Subcutaneous abdominal adipose tissue (tissue), 5 donors: Measurements from ENCODE around the gene MRPS7.
"Not testable (repeated sequence)": the region's sequence is repeated elsewhere in the genome, so short reads cannot be mapped to it uniquely, and the experiment has no call there.

Experiments
- H3K27ac ChIP-seq: one replicate; pipeline ENCODE4 v1.7.0; 2013; ENCODE audit warnings: low read depth, mild to moderate bottlenecking, inconsistent platforms, low read length, moderate library complexity
- H3K27me3 ChIP-seq, 5 donors: one replicate each; pipeline ENCODE4 v1.7.0; 2013; ENCODE audit warnings: low read length in 5 of 5, inconsistent platforms in 1 of 5; ENCODE audit not compliant: control insufficient read depth in 5 of 5, insufficient read depth in 4 of 5
- H3K36me3 ChIP-seq, 5 donors: one replicate each; pipeline ENCODE4 v1.7.0; 2013; ENCODE audit warnings: low read length in 5 of 5; ENCODE audit not compliant: control insufficient read depth in 5 of 5, insufficient read depth in 5 of 5
- H3K4me1 ChIP-seq, 5 donors: one replicate each; pipeline ENCODE4 v1.7.0; 2013; ENCODE audit warnings: low read length in 5 of 5, mild to moderate bottlenecking in 3 of 5, moderate library complexity in 1 of 5; ENCODE audit not compliant: control insufficient read depth in 5 of 5, insufficient read depth in 5 of 5
- H3K4me3 ChIP-seq, 5 donors: one replicate each; pipeline ENCODE4 v1.7.0; 2013; ENCODE audit warnings: low read length in 5 of 5, low read depth in 1 of 5
- H3K9ac ChIP-seq, 5 donors: one replicate each; pipeline ENCODE4 v1.7.0; 2013; ENCODE audit warnings: low read length in 5 of 5, mild to moderate bottlenecking in 4 of 5, moderate library complexity in 3 of 5
- H3K9me3 ChIP-seq, 5 donors: one replicate each; pipeline ENCODE4 v1.7.0; 2013; ENCODE audit warnings: low read length in 5 of 5; ENCODE audit not compliant: control insufficient read depth in 5 of 5
- donor health status: healthy.
- donor health status: healthy.
- donor health status: healthy.
- donor health status: healthy.
- donor health status: healthy.

The MRPS7 gene

DNA sequence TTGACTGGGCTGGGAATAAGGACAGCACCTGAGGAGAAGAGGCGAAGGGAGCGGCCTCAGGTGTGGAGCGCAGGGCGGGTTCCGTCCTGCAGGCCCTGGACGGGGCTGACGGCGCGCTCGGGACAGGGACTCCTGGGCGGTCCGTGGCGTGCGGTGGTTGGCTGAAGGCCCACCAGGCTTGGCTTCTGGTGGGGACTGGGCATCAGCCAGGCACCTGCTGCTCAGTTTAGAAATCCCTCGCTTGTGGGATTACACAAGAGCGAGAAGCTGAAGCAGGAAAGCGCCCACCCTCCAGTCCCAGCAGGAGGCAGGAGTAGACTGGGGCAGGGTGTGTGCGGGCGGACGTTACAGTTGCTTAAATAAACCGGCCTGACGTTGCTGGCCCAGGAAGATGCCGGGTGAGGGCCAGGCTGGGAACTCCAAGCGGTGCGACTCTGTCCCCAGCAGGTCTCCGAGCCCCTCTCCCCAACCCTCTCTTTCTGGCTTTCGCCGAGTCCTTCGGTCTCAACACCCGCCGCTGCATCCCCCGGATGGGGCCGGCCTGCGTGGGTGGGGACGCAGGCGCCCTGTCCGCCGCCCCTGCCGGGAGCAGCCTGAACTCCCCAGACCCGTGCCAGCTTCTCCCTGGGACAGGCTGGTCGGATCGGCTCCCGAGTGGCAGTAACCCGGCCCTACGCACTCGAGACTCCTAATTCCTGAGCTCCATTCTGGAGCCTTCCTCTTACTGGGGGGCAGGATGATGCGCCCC is 8.7 kb downstream of the MRPS7 start:
- H3K9ac ChIP-seq, result peak overlapping the region; percentile 68 to 95 (median 88)
- peaks cover 2 to 59% (median 42%) of the 10 kb centered on the region in 5 donors for H3K4me1 ChIP-seq
- H3K27ac ChIP-seq, result peak overlapping the region; percentile 74
- no peaks in the 10 kb centered on the region for H3K27me3 ChIP-seq
- peak overlapping the region; percentile 69 to 91 (median 80) for H3K4me3 ChIP-seq
- H3K36me3 ChIP-seq, result peaks cover 0 to 35% (median 21%) of the 10 kb centered on the region in 5 donors
- no peaks in the 10 kb centered on the region for H3K9me3 ChIP-seq

DNA sequence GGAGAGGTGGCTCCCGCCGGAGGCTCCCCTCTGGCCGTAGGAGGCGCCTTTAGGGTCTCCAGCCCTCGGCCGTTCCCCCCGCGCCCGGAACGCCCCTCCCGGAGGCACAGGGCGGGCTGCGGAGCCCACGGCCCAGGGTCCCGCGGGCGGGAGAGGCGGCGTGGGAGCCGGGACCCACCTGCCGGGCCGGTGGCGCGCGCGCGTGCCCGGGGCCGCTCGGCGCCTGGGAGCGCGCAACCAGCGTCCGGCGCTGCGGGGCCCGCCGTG is 9.2 kb downstream of the MRPS7 start, which contains the start of gene MIF4GD:
Gene MIF4GD, minus strand, starts transcription at position 266 of the 267 bp plus-strand sequence. CDS start 1,036 bp downstream, outside the sequence.
- peak within 1 kb of the TSS; percentile 69 to 91 (median 80) for H3K4me3 ChIP-seq
- H3K9ac ChIP-seq, result peak within 1 kb of the TSS; percentile 68 to 95 (median 88)
- peaks cover 0 to 30% (median 16%) of the 10 kb centered on the region in 5 donors for H3K36me3 ChIP-seq
- peak within 1 kb of the TSS; percentile 74 for H3K27ac ChIP-seq
- H3K9me3 ChIP-seq, result no peaks in the 10 kb centered on the region
- peaks cover 2 to 57% (median 42%) of the 10 kb centered on the region in 5 donors for H3K4me1 ChIP-seq
- H3K27me3 ChIP-seq, result no peaks in the 10 kb centered on the region

DNA sequence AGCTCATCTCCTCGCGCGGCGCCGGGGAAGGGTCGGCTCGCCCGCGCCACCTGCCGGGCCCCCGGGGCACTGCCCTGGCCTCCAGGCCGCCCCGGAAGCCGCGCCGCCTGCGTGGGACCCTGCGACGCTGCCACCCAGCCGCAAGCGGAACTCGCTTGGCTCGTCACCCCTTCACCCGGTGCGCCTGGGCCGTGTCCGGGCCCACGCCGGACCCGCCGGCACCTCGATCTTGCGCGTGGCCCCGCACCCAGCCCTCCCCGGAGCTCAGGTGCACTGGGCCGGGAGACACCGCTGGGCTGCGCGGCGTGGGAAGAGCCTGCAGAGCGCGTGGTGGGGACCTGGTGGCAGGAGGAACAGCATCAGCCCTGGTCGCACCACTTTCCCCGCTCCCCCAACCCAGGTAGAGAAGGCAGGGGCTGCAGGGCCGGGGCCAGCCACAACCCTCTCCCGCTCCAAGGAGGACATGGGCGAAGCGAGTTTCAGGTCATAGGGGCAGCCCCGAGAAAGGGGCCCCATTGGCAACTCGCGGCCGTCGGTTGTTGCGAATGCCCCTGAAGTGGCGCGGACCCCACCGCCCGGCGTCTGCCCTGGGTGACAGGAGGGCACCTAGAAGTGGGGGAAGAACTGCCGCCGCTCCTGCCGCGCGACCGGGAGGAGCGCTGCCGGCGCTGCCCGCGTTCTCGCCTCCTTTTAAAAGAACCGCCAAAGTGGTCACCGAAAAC is 9.7 kb downstream of the MRPS7 start:
- peak overlapping the region; percentile 65 for H3K27ac ChIP-seq
- H3K9me3 ChIP-seq, result no peaks in the 10 kb centered on the region
- peak overlapping the region in 4 of 5 donors; percentile 62 to 88 (median 79) for H3K9ac ChIP-seq
- peaks cover 2 to 57% (median 42%) of the 10 kb centered on the region in 5 donors for H3K4me1 ChIP-seq
- peaks cover 0 to 25% (median 11%) of the 10 kb centered on the region in 5 donors for H3K36me3 ChIP-seq
- peak overlapping the region in 4 of 5 donors; percentile 74 to 91 (median 80) for H3K4me3 ChIP-seq
- no peaks in the 10 kb centered on the region for H3K27me3 ChIP-seq

DNA sequence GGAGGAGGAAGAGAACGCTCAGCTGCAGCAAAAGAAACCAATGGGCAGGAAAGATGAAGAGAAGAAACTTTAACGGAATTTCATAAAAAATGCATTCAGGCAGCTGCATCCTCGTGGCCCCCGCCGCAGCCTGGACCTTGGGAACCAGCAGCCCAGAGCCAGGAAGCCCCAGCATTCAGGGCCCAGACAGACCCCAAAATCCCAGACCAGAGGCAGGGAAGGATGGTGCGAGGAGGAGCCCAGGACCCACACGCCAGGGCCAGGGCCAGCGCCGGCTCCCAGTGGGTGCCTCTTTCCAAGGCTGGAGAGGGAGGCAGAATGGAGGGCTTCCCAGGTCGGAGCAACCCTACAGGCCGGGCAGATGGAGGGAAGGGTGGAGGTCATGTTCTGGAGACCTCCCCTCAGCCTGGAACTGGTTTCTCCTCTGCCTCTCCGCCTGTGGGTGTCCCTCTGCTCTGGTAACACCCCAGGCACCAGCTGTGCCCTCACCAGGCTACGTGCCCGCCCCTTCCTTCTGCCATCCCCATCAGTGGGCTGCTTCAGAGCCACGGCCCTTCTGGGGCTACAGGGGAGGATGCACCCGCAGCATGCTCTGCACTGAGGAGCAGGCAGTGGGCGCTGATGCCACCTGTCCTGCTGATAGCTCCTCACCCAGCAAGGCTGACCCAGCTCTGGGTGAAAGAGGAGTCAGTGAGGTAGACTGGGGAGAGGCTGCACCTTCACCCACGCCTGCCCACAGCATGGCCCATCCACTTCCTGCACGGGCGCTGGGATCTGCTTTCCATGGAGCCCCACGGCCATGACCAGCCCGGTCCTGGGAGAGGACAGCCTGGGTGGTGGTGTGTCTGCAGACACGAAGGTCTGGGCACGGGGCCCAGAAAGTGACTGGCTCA is 10.5 kb downstream of the MRPS7 start:
- Histone ChIP-seq H3K9me3 (no peaks in the 10 kb centered on the region), H3K9ac (peak overlapping the region in 3 of 5 donors; percentile 78 to 88 (median 80)), H3K27me3 (no peaks in the 10 kb centered on the region), H3K4me3 (peak overlapping the region in 4 of 5 donors; percentile 68 to 91 (median 76)), H3K4me1 (peaks cover 2 to 49% (median 39%) of the 10 kb centered on the region in 5 donors), H3K36me3 (peaks cover 0 to 22% (median 4%) of the 10 kb centered on the region in 5 donors), H3K27ac (peak overlapping the region; percentile 65)

DNA sequence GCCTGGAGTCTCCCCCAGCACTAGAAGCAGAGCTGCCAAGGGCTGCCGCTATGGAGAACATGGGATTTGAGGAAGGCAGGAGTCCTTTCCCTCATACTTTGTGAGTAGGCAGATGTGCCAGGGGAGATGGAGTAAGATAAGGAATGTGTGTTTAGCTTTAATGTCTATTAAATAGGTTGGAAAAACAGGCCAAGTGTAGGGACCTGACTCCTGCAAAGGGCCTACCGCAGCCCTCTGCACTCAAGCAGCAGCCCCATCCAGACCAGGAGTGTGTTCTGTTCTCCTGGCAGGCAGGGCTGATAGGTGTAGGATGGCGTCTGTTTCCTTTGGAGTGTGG is 11.1 kb downstream of the MRPS7 start:
- Histone ChIP-seq H3K36me3 (peaks cover 0 to 21% (median 6%) of the 10 kb centered on the region in 5 donors), H3K9ac (peak overlapping the region in 1 of 5 donors; percentile 6), H3K9me3 (no peaks in the 10 kb centered on the region), H3K27me3 (no peaks in the 10 kb centered on the region), H3K27ac (no peak overlapping the region), H3K4me3 (no peak overlapping the region), H3K4me1 (peaks cover 2 to 43% (median 33%) of the 10 kb centered on the region in 5 donors)

DNA sequence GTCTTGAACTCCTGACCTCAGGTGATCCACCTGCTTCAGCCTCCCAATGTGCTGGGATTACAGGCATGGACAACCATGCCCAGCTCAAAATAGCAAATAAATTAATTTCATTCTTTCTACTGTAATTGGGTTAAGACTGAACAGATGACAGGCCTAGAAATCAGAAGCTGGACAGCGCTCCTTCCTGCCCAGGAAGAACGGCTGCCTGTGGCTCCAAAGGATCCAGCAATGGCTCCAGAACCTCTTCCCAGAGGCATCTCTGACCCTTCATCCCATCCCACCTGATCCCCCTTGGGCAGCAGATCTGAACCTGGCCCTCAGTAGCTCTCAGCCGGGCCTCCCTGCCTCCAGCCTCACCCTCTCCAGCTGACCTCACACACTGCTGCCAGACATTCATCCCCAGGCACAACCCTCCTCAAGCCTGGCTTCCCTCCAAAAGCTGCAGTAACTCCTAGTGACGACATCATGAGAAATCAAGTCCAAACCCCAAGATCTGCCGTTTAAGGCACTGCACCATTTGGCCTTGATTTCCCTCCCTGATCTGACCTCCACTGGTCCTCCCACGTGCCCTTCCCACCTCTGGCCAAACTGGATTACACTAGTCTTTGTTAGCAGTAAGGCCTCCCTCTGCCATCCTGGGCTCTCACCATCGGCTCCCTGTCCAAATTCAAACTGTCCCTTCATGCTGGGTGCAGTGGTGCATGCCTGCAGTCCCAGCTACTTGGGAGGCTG is 12.5 kb downstream of the MRPS7 start:
- Histone ChIP-seq H3K9ac (no peak overlapping the region), H3K4me1 (peaks cover 2 to 41% (median 30%) of the 10 kb centered on the region in 5 donors), H3K36me3 (peaks cover 0 to 28% (median 6%) of the 10 kb centered on the region in 5 donors), H3K27me3 (no peaks in the 10 kb centered on the region), H3K4me3 (no peak overlapping the region), H3K27ac (no peak overlapping the region), H3K9me3 (no peaks in the 10 kb centered on the region)

DNA sequence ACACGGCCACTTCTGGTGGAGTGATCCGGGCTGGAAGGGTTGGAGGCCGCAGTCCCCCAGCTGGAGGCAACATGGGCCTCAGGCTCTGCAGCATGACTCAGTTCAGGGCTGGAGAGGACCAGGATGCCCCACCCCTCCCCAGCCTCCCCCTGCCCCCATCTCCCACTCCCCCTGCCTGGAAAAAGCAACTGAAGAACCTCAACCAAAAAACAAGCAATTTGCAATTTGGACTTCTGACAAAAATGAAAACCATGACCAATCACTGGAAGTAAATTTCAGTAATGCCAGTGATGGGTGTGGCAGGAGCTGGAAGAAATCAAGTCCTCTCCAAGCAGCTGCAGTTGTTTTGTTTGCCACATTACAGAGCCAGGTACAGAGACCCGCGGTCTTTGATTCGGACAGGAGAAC is 16.0 kb downstream of the MRPS7 start:
- Histone ChIP-seq H3K36me3 (peaks cover 0 to 39% (median 12%) of the 10 kb centered on the region in 5 donors), H3K27ac (no peak overlapping the region), H3K9ac (no peak overlapping the region), H3K27me3 (no peaks in the 10 kb centered on the region), H3K4me3 (no peak overlapping the region), H3K9me3 (no peaks in the 10 kb centered on the region), H3K4me1 (peaks cover 0 to 15% (median 5%) of the 10 kb centered on the region in 5 donors)

DNA sequence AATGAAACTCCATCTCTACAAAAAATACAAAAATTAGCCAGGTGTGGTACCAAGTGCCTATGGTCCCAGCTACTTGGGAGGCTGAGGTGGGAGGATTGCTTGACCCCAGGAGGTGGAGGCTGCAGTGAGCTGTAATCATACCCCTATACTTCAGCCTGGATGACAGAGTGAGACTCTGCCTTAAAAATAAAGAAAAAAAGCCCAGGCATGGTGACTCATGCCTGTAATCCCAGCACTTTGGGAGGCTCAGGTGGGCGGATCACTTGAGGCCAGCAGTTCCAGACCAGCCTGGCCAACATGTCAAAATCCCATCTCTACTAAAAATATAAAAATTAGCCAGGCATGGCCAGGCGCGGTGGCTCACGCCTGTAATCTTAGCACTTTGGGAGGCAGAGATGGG is 18.5 kb downstream of the MRPS7 start:
- not testable (repeated sequence) for H3K4me1 ChIP-seq, H3K27ac ChIP-seq, H3K9ac ChIP-seq, H3K9me3 ChIP-seq, H3K27me3 ChIP-seq, H3K4me3 ChIP-seq
- H3K36me3 ChIP-seq, result peaks cover 0 to 39% (median 13%) of the 10 kb centered on the region in 5 donors

DNA sequence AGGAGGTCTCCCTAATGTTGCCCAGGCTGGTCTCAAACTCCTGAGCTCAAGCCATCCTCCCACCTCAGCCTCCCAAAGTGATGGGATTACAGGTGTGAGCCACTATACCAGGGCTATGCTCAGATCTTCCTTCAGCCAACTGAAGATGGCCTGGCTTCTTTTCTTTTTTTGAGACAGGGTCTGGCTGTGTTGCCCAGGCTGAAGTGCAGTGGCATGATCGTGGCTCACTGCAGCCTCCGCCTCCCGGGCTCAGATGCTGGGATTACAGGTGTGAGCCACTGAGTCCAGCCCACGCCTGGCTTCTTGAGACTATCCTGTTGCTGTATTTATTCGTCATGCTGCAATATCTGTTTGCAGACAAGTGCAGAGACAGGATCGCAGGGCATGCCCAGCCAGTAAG is 23.4 kb downstream of the MRPS7 start:
- Histone ChIP-seq H3K36me3 (peaks cover 0 to 35% (median 18%) of the 10 kb centered on the region in 5 donors), H3K4me1 (peaks cover 0 to 12% (median 11%) of the 10 kb centered on the region in 5 donors), H3K4me3 (no peak overlapping the region), H3K27ac (no peak overlapping the region), H3K27me3 (no peaks in the 10 kb centered on the region), H3K9ac (no peak overlapping the region), H3K9me3 (no peaks in the 10 kb centered on the region)
